IPS-11a (cell line): ENCODE results near the gene RNF2.
"Not testable (repeated sequence)": the region's sequence is repeated elsewhere in the genome, so short reads cannot be mapped to it uniquely, and the experiment has no call there.

Source experiments
- H3K4me3 ChIP-seq: one replicate; pipeline ENCODE4 v1.5.1; 2013; ENCODE audit warnings: low read depth, low read length, control low read depth

RNF2 gene

DNA sequence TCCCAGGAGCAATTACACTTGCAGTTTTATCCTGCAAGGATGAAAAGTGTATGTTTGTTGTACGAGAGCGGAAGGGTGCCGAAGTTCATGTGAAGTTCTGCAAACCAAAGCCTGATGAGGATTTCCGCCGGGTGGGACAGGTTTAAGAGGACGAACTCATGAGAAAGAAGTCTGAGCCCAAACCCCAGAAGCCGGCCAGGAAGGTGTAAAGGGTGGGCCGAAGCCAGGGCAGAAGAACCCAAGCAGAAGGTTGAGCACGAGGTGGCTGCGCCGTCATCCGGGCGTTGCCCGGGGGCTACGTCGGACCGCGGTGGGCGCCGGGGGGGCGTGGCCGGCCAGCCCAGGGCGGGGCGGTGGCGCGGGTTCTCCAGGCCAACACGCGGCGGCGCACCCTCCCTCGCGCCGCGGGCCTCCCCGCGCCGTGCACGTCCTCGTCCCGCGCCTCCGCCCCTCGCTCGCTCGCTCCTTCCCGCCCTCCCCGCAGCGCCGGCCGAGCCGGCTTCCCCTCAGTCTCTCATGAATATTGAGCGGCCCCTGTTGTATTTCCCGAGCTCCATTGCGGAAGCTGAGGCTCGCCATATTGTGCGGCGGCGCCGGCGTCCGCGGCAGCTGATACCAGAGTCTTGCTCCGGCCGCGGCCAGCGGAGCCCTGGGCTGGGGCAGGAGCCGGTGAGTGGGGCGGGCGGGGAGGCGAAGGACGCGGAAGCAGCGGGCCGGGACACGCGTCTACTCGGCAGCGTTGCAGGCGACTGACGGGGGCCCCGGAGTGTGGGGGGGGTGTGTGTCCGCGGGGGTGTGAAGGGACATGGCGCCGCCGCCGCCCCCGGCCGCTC, at the start of gene RNF2:
Gene RNF2, plus strand, starts transcription at position 578 of the 833 bp plus-strand sequence. CDS start 41,996 bp downstream, outside the sequence.
- H3K4me3 ChIP-seq = peak within 1 kb of the TSS; percentile 88

DNA sequence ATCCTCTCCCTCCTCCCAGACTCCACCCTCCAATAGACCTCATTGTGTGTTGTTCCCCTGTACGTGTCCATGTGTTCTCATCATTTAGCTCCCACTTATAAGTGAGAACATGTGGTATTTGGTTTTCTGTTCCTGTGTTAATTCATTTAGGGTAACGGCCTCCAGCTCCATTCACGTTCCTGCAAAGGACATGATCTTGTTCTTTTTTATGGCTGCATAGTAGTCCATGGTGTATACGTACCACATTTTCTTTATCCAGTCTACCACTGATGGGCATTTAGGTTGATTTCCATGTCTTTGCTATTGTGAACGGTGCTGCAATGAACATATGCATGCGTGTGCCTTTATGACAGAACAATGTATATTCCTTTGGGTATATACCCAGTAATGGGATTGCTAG, 45.4 kb upstream of the RNF2 start:
- not testable (repeated sequence) for H3K4me3 ChIP-seq

DNA sequence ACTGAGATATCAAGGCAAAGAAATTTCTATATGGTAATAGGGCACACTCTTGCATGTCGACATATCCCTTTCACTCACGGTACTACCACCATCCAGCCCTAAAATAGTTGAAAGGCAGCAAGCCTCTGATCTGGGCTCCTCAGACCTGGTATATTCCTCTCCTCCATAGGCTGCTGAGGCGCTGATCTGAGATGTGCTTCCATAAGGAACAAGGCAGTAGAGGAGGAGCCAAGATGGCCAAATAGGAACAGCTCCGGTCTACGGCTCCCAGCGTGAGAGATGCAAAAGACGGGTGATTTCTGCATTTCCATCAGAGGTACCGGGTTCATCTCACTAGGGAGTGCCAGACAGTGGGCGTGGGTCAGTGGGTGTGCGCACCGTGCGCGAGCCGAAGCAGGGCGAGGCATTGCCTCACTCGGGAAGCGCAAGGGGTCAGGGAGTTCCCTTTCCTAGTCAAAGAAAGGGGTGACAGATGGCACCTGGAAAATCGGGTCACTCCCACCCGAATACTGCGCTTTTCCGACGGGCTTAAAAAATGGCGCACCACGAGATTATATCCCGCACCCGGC, 44.0 kb upstream of the RNF2 start:
- H3K4me3 ChIP-seq = not testable (repeated sequence)

DNA sequence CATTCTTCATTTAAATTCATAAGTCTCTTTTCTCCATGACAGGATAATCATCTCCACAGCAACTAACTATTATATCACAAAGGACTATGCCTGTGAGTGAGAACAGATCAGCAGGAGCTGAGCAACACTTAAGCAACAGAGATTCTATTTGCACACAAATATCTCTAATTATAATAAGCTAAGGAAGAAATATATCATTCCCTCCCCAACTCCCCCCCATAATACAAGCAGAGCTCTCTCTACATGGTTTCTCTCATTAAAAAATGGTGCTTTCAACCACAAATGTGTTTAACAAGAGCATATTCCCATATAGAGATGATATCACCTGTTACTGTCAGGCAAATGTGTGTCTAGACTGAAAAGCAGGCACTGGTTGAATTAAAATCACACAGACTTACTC, 36.5 kb upstream of the RNF2 start:
- no peak overlapping the region for H3K4me3 ChIP-seq

DNA sequence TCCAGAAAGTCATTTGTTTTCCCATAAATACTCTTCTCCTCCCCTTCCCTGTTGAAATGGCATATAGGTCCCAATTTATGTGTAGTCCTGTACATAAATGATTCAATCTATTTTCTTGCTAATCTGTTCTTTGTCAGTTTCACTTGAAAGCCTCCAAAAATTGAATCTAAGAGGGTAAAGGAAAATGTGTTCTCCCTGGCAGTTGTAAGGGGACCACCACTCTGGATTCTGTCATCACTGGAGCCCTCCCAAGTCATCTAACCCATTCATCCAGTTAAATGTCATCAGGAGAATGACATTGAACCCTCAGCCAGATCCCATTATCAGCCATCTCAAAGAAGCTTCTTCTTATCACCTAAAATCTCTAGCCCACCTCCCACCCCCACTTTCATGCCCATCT, 35.0 kb upstream of the RNF2 start:
- no peak overlapping the region for H3K4me3 ChIP-seq

DNA sequence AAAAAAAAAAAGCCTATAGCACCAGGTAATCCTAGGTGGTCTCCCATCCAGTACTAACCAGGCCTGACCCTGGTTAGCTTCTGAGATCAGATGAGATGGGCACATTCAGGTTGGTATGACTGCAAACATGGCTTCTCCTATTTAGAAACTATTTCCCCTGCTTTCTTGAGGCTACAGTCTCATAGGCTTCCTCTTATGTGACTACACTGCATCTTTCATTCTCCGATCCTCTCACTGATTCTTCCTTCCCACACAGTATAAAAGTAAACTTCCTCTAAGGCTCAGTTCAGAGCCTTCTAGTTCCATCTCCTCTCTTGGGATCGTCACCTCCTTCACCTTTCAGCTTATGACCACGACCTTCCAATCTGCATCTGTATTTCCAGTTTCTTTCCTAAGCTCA, 30.4 kb upstream of the RNF2 start:
- no peak overlapping the region for H3K4me3 ChIP-seq

DNA sequence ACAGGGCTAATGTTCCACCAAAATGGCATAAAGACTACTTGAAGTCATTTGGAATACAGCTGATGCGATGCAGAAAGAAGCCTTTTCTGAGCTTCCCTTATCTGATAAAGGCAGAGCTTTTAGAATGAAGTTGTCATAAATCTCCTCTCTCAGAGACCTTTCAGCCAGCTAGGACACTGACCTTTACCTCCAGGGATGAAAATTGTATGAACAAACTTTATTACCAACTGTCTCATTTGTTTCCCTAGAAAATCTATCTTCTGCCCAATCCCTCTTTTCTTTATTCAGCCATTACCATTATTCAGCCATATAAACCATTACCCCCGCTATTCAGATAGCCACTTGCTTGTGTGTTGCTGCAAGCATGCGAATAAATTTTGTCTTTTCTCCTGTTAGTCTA, 29.7 kb upstream of the RNF2 start:
- no peak overlapping the region for H3K4me3 ChIP-seq

DNA sequence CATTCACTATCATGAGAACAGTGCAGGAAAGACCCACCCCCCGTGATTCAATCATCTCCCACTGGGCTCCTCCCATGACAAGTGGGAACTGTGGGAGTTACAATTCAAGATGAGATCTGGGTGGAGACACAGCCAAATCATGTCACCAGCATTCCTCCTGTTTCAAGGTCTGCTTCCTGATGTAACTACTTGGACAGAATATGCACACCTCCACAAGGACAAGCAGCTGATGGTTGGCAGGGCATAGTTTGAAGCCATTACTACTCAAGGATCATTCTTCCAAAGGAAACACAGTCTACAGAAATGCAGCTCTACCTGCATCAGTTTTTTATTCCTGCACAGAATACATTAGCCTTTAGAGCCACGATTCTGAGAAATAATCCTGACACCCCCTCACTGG, 28.5 kb upstream of the RNF2 start:
- no peak overlapping the region for H3K4me3 ChIP-seq

DNA sequence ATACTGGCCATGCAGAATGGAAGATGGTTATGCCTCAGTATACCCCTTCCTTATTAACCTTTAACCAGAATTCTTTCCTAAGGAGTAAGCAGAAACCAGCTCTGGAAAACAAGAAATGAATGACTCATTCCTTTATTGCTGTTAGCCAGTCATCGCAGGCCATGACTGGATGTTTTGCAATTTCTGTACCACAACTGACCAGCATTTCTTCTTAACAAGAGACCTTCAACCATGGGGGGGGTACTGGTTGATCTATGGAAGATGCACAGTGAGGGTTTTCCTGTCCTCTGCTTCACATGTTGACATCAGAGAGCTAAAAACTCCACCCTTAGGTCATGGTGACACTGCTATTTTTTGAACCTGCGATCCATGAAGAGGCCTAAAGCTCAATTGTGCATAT, 28.0 kb upstream of the RNF2 start:
- H3K4me3 ChIP-seq = no peak overlapping the region

DNA sequence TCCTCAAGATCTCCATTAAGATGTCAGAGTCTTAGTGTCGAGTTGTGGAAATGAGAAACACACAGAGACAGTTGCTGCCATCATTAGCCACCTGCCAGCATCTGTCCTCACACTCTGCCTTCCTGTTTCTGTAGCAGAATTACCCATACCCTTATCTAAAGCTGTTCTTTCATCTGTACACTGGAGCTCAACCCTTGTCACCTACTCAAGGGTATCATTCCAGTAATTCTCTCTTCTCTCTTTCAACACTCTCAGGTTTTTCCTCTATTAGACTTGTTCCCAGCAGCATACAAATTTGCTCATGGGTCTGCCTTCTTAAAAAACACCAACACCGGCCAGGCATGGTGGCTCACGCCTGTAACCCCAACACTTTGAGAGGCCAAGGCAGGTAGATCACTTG, 27.4 kb upstream of the RNF2 start:
- H3K4me3 ChIP-seq = no peak overlapping the region

DNA sequence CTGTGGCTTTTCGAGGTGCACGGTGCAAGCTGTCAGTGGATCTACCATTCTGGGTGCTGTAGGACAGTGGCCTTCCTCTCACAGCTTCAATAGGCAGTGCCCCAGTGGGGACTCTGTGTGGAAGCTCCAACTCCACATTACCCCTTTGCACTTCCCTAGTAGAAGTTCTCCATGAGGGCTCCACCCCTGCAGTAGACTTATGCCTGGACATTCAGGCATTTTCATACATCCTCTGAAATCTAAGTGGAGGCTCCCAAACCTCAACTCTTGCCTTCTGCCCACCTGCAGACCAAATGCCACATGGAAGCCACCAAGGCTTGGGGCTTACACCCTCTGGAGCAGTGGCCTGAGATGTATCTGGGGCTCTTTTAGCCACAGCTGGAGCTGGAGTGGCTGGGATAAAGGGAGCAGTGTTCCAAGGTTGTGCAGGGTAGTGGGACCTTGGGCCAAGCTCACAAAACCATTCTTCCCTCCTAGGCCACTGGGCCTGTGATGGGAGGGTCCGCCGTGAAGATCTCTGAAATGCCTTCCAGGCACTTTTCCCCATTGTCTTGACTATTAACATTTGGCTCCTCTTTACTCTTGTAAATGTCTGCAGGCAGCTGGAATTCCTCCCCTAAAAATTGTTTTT, 18.0 kb upstream of the RNF2 start:
- H3K4me3 ChIP-seq = no peak overlapping the region

DNA sequence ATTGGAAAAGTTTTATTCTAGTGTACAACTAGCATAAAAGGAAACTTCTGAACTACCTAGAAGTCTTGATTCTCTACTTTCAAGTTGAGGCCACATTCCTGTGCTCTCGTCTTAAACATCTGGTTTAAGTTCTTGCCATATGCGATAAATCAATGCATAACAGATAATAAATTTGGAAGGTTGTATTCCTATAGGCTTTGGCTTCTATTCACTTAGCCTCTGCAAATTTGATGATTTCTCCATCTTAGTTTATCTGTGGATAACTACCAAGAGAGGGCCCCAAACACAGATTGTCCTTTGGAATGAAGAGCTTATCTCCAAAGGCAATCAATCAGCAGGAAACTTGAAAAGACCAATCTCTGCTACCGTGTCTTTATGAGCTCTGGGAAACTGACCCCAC, 11.7 kb upstream of the RNF2 start:
- H3K4me3 ChIP-seq = no peak overlapping the region

DNA sequence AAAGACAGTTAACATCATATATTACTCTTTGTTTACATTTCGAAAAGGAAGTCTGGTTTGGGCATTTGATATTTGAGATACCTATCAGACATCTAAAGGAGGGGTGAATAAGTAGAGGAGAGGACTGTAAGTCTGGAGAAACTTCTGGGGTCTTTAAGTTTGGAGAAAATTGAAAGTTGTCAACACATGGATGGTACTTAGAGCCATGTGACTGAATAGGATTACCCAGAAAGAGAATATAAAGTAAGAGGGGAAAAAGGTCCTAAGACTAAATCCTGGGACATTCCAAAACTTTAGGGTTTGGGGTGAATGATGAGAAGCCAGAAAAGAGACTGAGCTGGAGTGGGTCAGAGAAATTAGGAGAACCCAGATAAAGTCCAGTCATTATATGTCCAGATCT, 10.1 kb upstream of the RNF2 start:
- no peak overlapping the region for H3K4me3 ChIP-seq

DNA sequence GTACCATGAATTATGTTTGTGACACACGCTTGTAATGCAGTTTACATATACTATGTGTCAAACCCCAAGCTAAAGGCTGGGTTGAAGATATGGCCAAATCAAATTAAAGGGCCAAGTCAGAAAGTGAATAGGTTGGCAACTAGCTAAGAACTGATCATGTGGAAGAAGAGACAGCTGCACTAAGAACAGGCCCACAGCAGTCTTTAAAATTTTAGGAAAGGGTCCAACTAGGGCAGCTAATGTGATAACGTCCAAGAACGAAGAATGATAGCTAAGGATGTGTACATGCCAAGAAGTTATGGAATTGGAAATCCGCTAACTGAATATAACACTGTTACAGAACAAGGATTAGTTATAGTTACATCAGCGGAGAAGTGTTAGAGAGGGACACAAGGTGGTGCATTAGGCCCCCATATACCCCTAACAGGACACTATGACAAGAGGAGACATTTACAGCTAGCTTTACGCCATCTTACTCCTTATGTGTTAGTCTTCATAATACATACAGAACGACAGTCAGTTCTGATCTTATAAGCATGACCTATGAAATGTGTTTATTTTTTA, 6.5 kb upstream of the RNF2 start:
- H3K4me3 ChIP-seq = no peak overlapping the region

DNA sequence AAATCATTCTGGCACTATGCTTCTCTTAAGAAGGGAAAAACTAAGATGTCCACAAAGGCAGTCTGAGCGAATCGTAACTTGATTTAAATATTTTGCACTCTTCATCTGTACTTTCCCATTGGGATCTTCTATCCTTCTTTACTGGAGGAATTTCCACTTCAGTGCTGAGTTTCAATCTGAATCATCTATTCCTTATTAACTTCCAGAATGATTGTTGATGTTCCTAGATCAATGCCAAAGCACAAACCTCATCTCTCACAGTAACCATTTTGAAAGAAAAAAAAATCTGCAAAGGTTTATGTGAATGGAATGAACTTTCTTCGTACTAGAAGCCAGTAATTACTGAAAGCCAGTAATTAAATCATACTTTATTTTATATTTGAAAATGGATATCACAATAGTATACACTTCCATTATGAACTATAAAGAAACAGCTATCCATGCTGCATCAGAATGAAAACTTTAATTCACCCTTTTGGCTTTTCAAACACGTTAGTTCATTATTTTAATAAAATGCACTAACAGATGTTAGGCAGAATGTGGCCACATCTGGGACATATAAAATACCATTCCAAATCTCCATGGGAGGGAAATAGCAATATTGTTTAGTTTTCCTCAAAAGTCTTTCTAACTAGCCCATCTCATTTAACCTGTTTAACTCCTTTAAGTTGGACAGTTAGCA, 5.5 kb upstream of the RNF2 start:
- H3K4me3 ChIP-seq = no peak overlapping the region

DNA sequence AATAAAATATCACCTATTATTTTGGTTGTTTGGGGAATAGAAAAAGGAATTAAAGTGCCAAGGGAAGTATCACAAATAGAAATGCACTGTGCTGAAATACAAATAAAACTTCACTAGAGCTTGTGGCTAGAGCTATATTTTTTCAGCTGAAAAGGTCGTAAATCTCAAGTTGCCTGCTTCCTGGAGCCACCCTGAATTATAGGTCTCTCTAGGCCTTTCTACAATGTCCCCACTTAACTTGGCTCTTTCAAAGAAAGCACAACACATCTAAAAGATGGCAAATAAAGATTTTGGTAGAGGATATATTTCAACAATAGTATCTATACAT, 5.0 kb upstream of the RNF2 start:
- no peak overlapping the region for H3K4me3 ChIP-seq

DNA sequence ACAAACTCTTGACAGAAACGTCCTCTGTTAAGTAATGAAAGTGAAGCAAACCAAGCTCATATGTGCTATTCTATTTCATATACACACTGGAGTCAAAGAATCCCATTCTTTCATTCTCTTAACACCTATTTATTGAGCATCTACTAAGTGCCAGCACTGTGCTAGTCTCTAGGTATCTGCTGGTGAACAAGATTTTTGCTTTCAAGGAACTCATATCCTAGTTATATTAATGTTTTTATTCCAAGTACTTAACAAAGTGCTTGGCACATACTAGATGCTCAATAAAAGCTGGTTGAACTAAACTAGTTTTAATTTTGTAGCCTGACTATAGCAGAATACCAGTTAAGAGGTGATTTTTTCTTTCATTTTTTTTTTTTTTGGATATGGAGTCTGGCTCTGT, 3.6 kb upstream of the RNF2 start:
- no peak overlapping the region for H3K4me3 ChIP-seq

DNA sequence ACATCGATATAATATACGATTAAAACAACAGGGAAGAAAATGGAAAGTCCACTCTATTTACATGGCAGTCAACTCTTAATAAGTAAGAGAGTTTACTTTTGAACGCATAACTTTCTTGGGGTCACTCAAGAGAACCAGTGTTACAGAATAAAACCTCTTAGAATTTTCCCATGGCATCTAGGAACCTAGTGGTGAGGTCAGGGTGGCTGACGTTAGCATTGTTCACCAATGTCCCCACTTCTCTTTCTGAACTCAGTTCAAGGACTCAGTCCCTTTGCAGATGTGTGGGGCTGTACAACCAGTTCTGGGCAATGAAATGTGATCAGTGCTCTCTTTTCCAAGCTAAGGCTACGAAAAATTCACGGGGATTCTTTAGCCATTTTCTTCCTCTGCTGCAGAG, 2.6 kb upstream of the RNF2 start:
- no peak overlapping the region for H3K4me3 ChIP-seq

DNA sequence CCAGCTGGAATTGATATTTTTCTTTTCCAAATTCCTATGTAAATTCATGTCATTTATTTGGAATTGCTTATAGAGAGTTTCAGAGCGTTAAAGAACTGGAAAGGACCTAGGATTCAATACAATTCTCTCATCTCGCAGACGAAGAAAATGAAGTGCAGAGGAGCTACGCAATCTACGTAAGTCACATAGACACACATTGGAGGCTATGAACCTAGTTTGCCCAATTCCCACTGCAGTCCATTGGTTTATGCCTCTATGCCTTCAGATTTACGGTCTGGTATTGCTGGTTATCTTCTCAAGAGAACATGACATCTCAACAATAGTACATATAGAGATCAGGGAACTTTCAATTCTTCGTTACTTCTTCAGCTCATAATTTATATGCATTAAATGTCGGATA, 971 bp upstream of the RNF2 start:
- no peak overlapping the region for H3K4me3 ChIP-seq

DNA sequence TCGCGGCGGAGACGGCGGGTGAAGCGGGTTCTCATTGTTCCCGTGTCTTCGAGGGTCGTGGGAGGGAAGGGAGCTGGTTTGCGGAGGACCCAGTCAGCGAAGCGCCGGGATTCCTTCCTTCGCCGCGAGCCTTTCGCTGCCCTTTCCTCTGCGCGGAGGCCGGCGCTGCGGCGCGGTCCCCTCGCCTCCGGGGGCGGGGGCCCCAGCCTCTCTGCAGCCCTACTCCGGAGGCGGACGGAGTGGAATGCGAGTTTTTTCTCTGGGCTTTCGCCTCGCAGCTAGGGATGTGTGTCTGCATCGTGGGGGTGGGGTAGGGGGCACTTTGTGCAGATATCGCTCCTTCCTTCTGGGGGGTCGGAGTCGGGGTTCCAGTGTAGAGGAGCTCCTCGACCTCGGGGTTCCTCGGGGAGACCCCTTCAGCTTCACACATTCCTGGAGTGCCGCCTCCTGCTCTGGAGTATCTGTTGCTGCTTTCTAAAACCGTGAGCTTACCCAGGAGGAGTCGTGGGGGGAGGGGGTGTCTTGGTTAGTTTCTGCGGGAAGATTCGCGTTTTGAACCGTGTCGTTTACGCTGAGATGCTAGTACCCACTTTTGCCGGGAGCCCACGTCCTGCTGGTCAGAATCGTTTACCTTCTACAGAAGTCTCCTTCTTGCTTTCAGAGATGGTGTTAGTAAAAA, 595 bp downstream of the RNF2 start:
- H3K4me3 ChIP-seq = peak overlapping the region; percentile 88

DNA sequence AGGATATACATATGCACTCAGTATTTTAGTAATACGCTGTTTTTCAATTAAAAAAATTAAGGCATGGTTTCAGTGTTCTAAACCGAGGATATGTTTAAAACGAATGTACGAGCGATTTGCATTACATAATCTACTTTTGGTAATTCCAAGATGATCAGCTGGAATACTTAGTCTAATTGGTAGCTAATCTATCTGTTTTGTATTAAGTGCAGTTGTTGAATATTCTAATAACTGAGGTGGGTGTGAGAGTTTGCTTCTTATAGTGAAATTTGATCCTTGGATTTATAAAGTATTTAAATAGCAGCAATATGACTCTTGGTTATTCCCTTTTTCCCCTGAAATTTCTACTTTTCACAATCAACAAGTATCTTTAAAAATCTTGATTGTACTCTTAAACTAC, 1.3 kb downstream of the RNF2 start:
- H3K4me3 ChIP-seq = peak overlapping the region; percentile 88
